Measurements from ENCODE around the gene FAM229B.

GRCh38 chr6:112062966-112063365, 24.4 kb upstream of the FAM229B start:
- no peak for TF ChIP-seq POLR2AphosphoS5 (IDR thresholded peaks at IDR 0.05; ENCODE audit: low read depth, low read length)
- TF ChIP-seq REST (IDR thresholded peaks at IDR 0.05; ENCODE audit: insufficient read depth in 1 of 2, low read depth in 2 of 2, low read length in 2 of 2): no peak
- no peak for TF ChIP-seq TAF1 (IDR thresholded peaks at IDR 0.05; ENCODE audit: borderline replicate concordance, insufficient read depth, low read length)
- no peak for TF ChIP-seq SIN3A (IDR thresholded peaks at IDR 0.05; ENCODE audit: borderline replicate concordance, insufficient read depth, low read length)
- no peak for TF ChIP-seq FOXP2 (optimal IDR thresholded peaks at IDR 0.05; ENCODE audit: borderline replicate concordance, extremely low read depth, extremely low read length, insufficient read depth)

Measured in PFSK-1 (cell line).